NCI-H2227 (cell line): Measurements from ENCODE around the gene GRK1.

Experiments
- DNase-seq: peaks from one replicate; lab custom pipeline; 2025; ENCODE audit not compliant: unreplicated experiment; lab: John Stamatoyannopoulos, UW

GRK1 gene

GRCh38 chr13:113754691-113755090 lies 87.7 kb downstream of the GRK1 start:
- no peak for DNase-seq

- DNase-seq, result no peak
These were observed 89.5 kb downstream of the GRK1 start for GRCh38 chr13:113756441-113757097.

- DNase-seq, result peak; percentile 74
These were observed 91.9 kb downstream of the GRK1 start, which contains the start of gene TMEM255B for GRCh38 chr13:113758651-113759524. TSS of gene TMEM255B (plus strand) at chr13:113759226. CDS start at chr13:113759270, 44 bp downstream.

GRCh38 chr13:113759525-113760137 lies 92.6 kb downstream of the GRK1 start:
- DNase-seq, result peak; percentile 19

GRCh38 chr13:113761136-113761535 lies 94.1 kb downstream of the GRK1 start:
- DNase-seq, result no peak

- DNase-seq, result no peak
These were observed 95.1 kb downstream of the GRK1 start for GRCh38 chr13:113762075-113762474.

GRCh38 chr13:113762538-113762937 lies 95.5 kb downstream of the GRK1 start:
- DNase-seq, result no peak

GRCh38 chr13:113763254-113763653 lies 96.2 kb downstream of the GRK1 start:
- no peak for DNase-seq

- no peak for DNase-seq
These were observed 97.2 kb downstream of the GRK1 start for GRCh38 chr13:113763961-113764792.

- no peak for DNase-seq
These were observed 98.0 kb downstream of the GRK1 start for GRCh38 chr13:113764793-113765563.

GRCh38 chr13:113765564-113765910 lies 98.5 kb downstream of the GRK1 start:
- no peak for DNase-seq

- DNase-seq, result no peak
These were observed 99.2 kb downstream of the GRK1 start for GRCh38 chr13:113766035-113766800.

- no peak for DNase-seq
These were observed 100.3 kb downstream of the GRK1 start for GRCh38 chr13:113767366-113767765.

- DNase-seq, result no peak
These were observed 101.2 kb downstream of the GRK1 start for GRCh38 chr13:113768018-113768905.

GRCh38 chr13:113769106-113769505 lies 102.1 kb downstream of the GRK1 start:
- DNase-seq, result no peak

GRCh38 chr13:113769881-113770280 lies 102.9 kb downstream of the GRK1 start:
- DNase-seq, result no peak

- DNase-seq, result no peak
These were observed 103.4 kb downstream of the GRK1 start for GRCh38 chr13:113770441-113770840.

GRCh38 chr13:113770937-113771336 lies 103.9 kb downstream of the GRK1 start:
- DNase-seq, result no peak
